Measurements from ENCODE around the gene CHCHD6.

CHCHD6 gene

GRCh38 chr3:126959921-126960603, 256.0 kb downstream of the CHCHD6 start:
- peak; percentile 80 for DNase-seq (ENCODE audit: low spot score)

GRCh38 chr3:126960604-126960995, 256.6 kb downstream of the CHCHD6 start:
- no peak for DNase-seq (ENCODE audit: low spot score)

GRCh38 chr3:126961191-126961790, 257.3 kb downstream of the CHCHD6 start:
- DNase-seq (ENCODE audit: low spot score) = peak; percentile 93

GRCh38 chr3:126961791-126962461, 257.9 kb downstream of the CHCHD6 start:
- DNase-seq (ENCODE audit: low spot score) = peak; percentile 38

GRCh38 chr3:126962756-126963155, 258.7 kb downstream of the CHCHD6 start:
- no peak for DNase-seq (ENCODE audit: low spot score)

GRCh38 chr3:126963261-126964190, 259.5 kb downstream of the CHCHD6 start:
- no peak for DNase-seq (ENCODE audit: low spot score)

GRCh38 chr3:126964261-126964660, 260.2 kb downstream of the CHCHD6 start:
- no peak for DNase-seq (ENCODE audit: low spot score)

- no peak for DNase-seq (ENCODE audit: low spot score)
Observed at GRCh38 chr3:126964950-126965349, 260.9 kb downstream of the CHCHD6 start.

- DNase-seq (ENCODE audit: low spot score) = no peak
Observed at GRCh38 chr3:126965526-126966080, 261.6 kb downstream of the CHCHD6 start.

GRCh38 chr3:126967386-126967785, 263.3 kb downstream of the CHCHD6 start:
- no peak for DNase-seq (ENCODE audit: low spot score)

- DNase-seq (ENCODE audit: low spot score) = no peak
Observed at GRCh38 chr3:126968391-126969390, 264.7 kb downstream of the CHCHD6 start.

- no peak for DNase-seq (ENCODE audit: low spot score)
Observed at GRCh38 chr3:126969586-126969985, 265.5 kb downstream of the CHCHD6 start.

GRCh38 chr3:126970101-126970500, 266.1 kb downstream of the CHCHD6 start:
- no peak for DNase-seq (ENCODE audit: low spot score)

- no peak for DNase-seq (ENCODE audit: low spot score)
Observed at GRCh38 chr3:126970921-126971320, 266.9 kb downstream of the CHCHD6 start.

GRCh38 chr3:126971891-126972351, 267.9 kb downstream of the CHCHD6 start:
- peak; percentile 78 for DNase-seq (ENCODE audit: low spot score)

- DNase-seq (ENCODE audit: low spot score) = no peak
Observed at GRCh38 chr3:126972866-126973265, 268.8 kb downstream of the CHCHD6 start.

- no peak for DNase-seq (ENCODE audit: low spot score)
Observed at GRCh38 chr3:126973814-126974213, 269.8 kb downstream of the CHCHD6 start.

- no peak for DNase-seq (ENCODE audit: low spot score)
Observed at GRCh38 chr3:126974756-126975155, 270.7 kb downstream of the CHCHD6 start.

GRCh38 chr3:126976906-126977305, 272.9 kb downstream of the CHCHD6 start:
- no peak for DNase-seq (ENCODE audit: low spot score)

- DNase-seq (ENCODE audit: low spot score) = no peak
Observed at GRCh38 chr3:126977821-126978220, 273.8 kb downstream of the CHCHD6 start.

- no peak for DNase-seq (ENCODE audit: low spot score)
Observed at GRCh38 chr3:126978291-126978690, 274.3 kb downstream of the CHCHD6 start.

Measured in AG20443 (cell line).